Common myeloid progenitor, CD34-positive (primary cell): ENCODE data around the gene DOCK4.

Experiments used
- CTCF ChIA-PET: fragments of 350-600 bp; sonication (Branson Sonifier 250); formaldehyde crosslinking; loops from one replicate; lab custom pipeline; 2021; ENCODE audit warnings: antibody characterized with exemption; lab: Charles Lee
- POLR2A ChIA-PET: fragments of 350-600 bp; sonication (Branson Sonifier 250); formaldehyde crosslinking; loops from one replicate; lab custom pipeline; 2021; ENCODE audit warnings: antibody characterized with exemption; lab: Charles Lee
- DNase-seq, 3 donors: peaks; one replicate each; pipeline versions ENCODE4 v3.0.0 to v3.0.0-alpha.2; 2013
- H3K27ac ChIP-seq, 2 experiments: 1 replicate in 1 of 2; 2 replicates in 1 of 2; pipeline ENCODE4 v1.7.0; 2013; ENCODE audit warnings: inconsistent platforms in 2 of 2, low read length in 2 of 2, mild to moderate bottlenecking in 2 of 2, low read depth in 1 of 2, moderate library complexity in 1 of 2; ENCODE audit not compliant: severe bottlenecking in 2 of 2, insufficient read depth in 1 of 2, poor library complexity in 1 of 2
- H3K27me3 ChIP-seq, 5 experiments: replicated peaks in 2 of 5; 1 replicate in 3 of 5; 2 replicates in 2 of 5; pipeline versions ENCODE4 v1.6.1 to v1.7.0; 2013; ENCODE audit warnings: low read length in 4 of 5, mild to moderate bottlenecking in 2 of 5, moderate library complexity in 2 of 5, inconsistent platforms in 1 of 5; ENCODE audit not compliant: insufficient read depth in 5 of 5, control insufficient read depth in 4 of 5
- H3K36me3 ChIP-seq, 4 experiments: 1 replicate in 2 of 4; 2 replicates in 2 of 4; pipeline versions ENCODE4 v1.6.1 to v1.7.0; 2013; ENCODE audit warnings: low read length in 3 of 4, control low read depth in 1 of 4, mild to moderate bottlenecking in 1 of 4; ENCODE audit not compliant: control insufficient read depth in 4 of 4, insufficient read depth in 4 of 4
- H3K4me1 ChIP-seq, 4 experiments: 1 replicate in 3 of 4; 2 replicates in 1 of 4; pipeline versions ENCODE4 v1.6.1 to v1.7.1; 2013; ENCODE audit warnings: low read length in 3 of 4, mild to moderate bottlenecking in 3 of 4, control low read depth in 1 of 4, inconsistent platforms in 1 of 4, moderate library complexity in 1 of 4; ENCODE audit not compliant: control insufficient read depth in 4 of 4, insufficient read depth in 4 of 4; ENCODE audit errors: control extremely low read depth in 1 of 4
- H3K4me3 ChIP-seq, 7 experiments: 1 replicate in 4 of 7; 2 replicates in 3 of 7; pipeline versions ENCODE4 v1.5.1 to v1.7.0; 2013; ENCODE audit warnings: mild to moderate bottlenecking in 7 of 7, low read length in 6 of 7, moderate library complexity in 6 of 7, inconsistent platforms in 2 of 7, low read depth in 2 of 7, control low read depth in 1 of 7; ENCODE audit not compliant: insufficient read depth in 4 of 7, control insufficient read depth in 1 of 7; ENCODE audit errors: extremely low read depth in 1 of 7
- H3K9me3 ChIP-seq, 5 experiments: 1 replicate in 4 of 5; 2 replicates in 1 of 5; pipeline versions ENCODE4 v1.6.1 to v1.7.1; 2013; ENCODE audit warnings: low read length in 4 of 5, mild to moderate bottlenecking in 2 of 5, inconsistent platforms in 1 of 5, low read depth in 1 of 5, moderate library complexity in 1 of 5; ENCODE audit not compliant: control insufficient read depth in 4 of 5, insufficient read depth in 2 of 5; ENCODE audit errors: control extremely low read depth in 1 of 5
- WGBS: methylation state at CpG from one replicate; pipeline ENCODE4 v1.1.5; 2013; ENCODE audit not compliant: insufficient coverage; 5-methylcytosine and 5-hydroxymethylcytosine counted together

DOCK4 gene

DNA sequence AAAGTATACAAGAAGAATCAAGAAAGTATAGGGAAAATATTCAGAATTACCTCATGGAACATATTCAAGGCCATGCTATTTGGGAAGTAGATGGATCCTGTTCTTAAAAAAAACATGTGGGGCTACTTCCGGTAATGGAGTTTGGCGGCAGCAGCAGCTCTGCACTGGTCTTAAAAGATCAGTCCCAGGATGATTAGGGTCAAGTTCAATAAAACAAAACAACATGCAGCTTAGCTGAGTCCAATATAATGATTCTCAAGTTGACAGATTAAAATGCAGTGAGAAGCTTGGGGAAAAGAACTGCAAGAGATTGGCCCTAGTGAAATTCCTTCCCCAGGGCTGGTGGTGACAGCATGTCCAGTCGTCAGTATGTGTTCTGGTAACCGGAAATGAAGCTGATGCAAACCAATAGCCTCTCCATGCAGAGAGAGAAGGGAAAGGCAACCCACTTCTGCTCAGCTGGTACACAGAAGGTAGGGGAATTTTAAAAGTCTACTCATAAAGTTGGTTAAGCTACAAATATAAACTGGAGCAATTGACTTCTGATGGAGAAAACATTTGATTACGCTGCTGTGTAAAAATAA lies 338.8 kb downstream of the DOCK4 start:
- ChIA-PET POLR2A (interaction anchor here (0.6 kb wide), 1 partner anchor 55 kb away, joined by 3 read pairs; no protein-coding TSS in a partner anchor), CTCF (interaction anchor here (2.6 kb wide), 1 partner anchor 12 kb away, joined by 14 read pairs; no protein-coding TSS in a partner anchor)
- 95% methylated on average over 5 of the region's 5 CpGs for WGBS
- Histone ChIP-seq H3K36me3 (no peaks in the 10 kb centered on the region), H3K4me3 (no peak overlapping the region), H3K27me3 (no peaks in the 10 kb centered on the region), H3K9me3 (peaks cover 0 to 4% (median 0%) of the 10 kb centered on the region in 5 experiments), H3K4me1 (no peaks in the 10 kb centered on the region), H3K27ac (no peak overlapping the region)
- no peak for DNase-seq

DNA sequence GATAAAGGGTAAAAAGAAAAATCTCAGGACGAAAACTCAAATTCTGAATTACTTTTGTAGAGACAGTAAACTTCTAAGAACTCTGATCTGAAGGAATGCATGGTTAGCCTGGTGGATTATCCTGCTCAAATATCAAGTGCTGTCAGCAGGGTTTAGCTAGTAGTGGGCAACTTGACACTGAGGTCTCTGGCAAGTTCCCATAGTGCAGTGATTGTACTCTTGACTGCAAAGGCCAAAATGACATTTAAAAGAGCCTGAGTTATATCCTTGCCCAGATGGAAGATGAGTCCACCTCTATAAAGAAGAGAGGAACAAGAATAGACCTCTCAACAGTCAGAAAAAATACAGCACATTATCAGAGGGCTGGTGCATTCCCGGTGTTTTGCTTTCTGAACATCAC lies 339.4 kb downstream of the DOCK4 start:
- H3K27me3 ChIP-seq: no peaks in the 10 kb centered on the region
- ChIA-PET POLR2A (interaction anchor here (0.7 kb wide), 1 partner anchor 420 kb away, joined by 3 read pairs; no protein-coding TSS in a partner anchor), CTCF (interaction anchor here (1.3 to 2.6 kb wide), 2 partner anchors 12 to 17 kb away, joined by 3 to 14 read pairs; no protein-coding TSS in a partner anchor)
- WGBS: 94% methylated on average over 2 of the region's 2 CpGs
- H3K27ac ChIP-seq: no peak overlapping the region
- no peaks in the 10 kb centered on the region for H3K4me1 ChIP-seq
- no peak overlapping the region for H3K4me3 ChIP-seq
- no peak for DNase-seq
- no peaks in the 10 kb centered on the region for H3K36me3 ChIP-seq
- peaks cover 0 to 4% (median 0%) of the 10 kb centered on the region in 5 experiments for H3K9me3 ChIP-seq

DNA sequence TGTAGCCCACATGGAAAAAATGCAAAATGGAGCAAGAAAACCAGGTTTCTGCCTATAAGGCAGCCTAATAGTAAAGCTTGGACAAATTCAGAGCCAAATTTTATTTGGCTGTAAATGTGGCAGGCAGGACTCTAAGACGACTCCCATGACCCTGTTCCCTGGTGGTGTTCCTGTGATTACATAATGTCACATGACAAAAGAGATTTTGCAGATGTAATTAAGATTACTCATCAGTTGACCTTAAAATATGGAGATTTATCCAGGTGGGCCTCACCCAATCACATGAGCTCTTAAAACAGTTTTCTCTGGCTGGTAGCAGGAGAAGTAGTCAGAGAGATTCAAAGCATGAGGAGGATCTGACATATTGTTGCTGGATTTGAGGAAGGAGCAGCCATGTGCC lies 340.8 kb downstream of the DOCK4 start:
- H3K27ac ChIP-seq: no peak overlapping the region
- peaks cover 0 to 4% (median 0%) of the 10 kb centered on the region in 5 experiments for H3K9me3 ChIP-seq
- H3K4me1 ChIP-seq: no peaks in the 10 kb centered on the region
- POLR2A ChIA-PET: no interaction called here
- CTCF ChIA-PET: interaction anchor here (0.8 to 2.6 kb wide), 3 partner anchors 9 to 18 kb away, joined by 3 to 14 read pairs (median 3); no protein-coding TSS in a partner anchor
- DNase-seq: no peak
- no peaks in the 10 kb centered on the region for H3K36me3 ChIP-seq
- H3K4me3 ChIP-seq: no peak overlapping the region
- no peaks in the 10 kb centered on the region for H3K27me3 ChIP-seq
- 100% methylated on average over 1 of the region's 1 CpG for whole genome bisulfite sequencing

DNA sequence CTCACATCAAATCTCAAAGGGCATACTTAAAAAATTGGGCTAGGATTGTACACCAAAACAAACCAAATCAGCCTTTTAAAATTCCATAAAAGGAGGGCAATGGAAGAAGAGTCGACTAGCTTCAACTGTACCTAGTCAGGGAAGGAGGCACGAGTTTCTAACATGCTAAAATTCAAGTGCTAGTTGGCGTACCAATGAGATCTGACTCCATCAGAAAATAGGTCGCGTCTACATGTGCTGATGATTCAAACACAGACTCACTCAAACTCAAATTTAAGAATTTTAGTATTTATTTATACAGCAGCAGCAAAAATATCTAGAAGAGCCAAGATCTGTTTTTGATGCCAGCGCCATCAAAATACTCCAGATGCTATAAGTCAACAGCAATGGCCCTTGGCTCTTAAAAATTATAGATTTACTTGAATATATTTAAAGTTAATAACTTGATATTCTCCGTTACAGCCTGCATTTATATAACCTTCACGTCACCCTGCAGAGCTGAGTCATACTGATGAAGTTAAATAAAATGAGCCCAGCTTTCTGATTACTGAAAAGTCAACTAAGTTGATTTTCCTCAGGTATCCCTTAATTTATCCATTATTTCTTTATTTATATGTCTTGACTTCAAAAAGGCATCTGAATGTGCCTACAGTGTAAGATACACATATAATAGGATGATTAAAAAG lies 341.8 kb downstream of the DOCK4 start:
- no peak overlapping the region for H3K4me3 ChIP-seq
- ChIA-PET POLR2A (no interaction called here), CTCF (interaction anchor here (2.6 kb wide), 1 partner anchor 9 kb away, joined by 14 read pairs; no protein-coding TSS in a partner anchor)
- peaks cover 0 to 4% (median 0%) of the 10 kb centered on the region in 5 experiments for H3K9me3 ChIP-seq
- no peaks in the 10 kb centered on the region for H3K4me1 ChIP-seq
- no peak overlapping the region for H3K27ac ChIP-seq
- WGBS: 95% methylated on average over 4 of the region's 8 CpGs
- DNase-seq: no peak
- no peaks in the 10 kb centered on the region for H3K27me3 ChIP-seq
- H3K36me3 ChIP-seq: no peaks in the 10 kb centered on the region

DNA sequence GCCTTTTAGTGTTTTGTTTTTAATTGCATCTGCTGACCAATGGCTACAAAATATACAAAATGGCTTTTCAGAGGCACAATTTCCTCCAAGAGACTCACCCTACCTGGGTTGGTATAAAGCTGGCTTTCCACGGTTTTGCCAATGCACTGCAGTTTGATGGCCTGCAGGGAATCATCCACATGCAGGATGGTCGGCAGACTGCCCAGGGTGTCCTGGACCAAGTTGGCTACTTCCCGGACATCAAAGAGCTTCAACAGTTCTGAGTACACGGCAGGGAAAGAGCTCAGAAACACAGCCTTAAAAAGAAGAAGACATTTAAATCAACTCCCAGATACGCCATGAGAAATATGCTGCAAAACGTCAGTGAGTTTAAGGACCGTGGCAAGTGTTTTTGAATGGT lies 342.9 kb downstream of the DOCK4 start:
- Histone ChIP-seq H3K4me3 (no peak overlapping the region), H3K9me3 (peaks cover 0 to 4% (median 0%) of the 10 kb centered on the region in 5 experiments), H3K36me3 (no peaks in the 10 kb centered on the region), H3K27ac (no peak overlapping the region), H3K27me3 (no peaks in the 10 kb centered on the region), H3K4me1 (no peaks in the 10 kb centered on the region)
- 99% methylated on average over 7 of the region's 7 CpGs for WGBS
- CTCF ChIA-PET: interaction anchor here (0.6 kb wide), 1 partner anchor 124 kb away, joined by 3 read pairs; no protein-coding TSS in a partner anchor
- no peak for DNase-seq
- POLR2A ChIA-PET: no interaction called here

DNA sequence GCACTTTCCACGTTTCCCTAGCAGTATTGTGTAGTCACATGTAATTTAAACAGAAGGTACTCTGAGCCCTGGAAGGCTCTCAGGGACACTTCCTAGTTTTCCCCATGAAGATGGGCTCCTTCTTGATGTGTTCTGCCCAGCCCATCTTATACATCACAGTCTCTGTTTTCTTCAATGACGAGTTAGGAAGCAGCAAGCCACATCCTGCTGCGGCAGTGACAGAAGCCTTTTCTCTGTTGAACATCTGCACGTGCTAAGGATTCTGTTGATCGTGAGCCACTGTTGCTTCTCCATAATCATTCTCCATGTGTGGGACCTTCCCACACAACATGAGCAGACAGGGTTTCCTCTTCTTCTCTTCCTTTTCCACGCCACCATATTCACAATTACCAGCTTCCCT lies 346.0 kb downstream of the DOCK4 start:
- ChIA-PET CTCF (interaction anchor here (1.3 to 1.9 kb wide), 2 partner anchors 97 to 107 kb away, joined by 4 to 6 read pairs; no protein-coding TSS in a partner anchor), POLR2A (no interaction called here)
- no peak overlapping the region for H3K27ac ChIP-seq
- no peak for DNase-seq
- H3K4me3 ChIP-seq: no peak overlapping the region
- no peaks in the 10 kb centered on the region for H3K9me3 ChIP-seq
- no peaks in the 10 kb centered on the region for H3K27me3 ChIP-seq
- WGBS: 85% methylated on average over 6 of the region's 6 CpGs
- H3K4me1 ChIP-seq: no peaks in the 10 kb centered on the region
- no peaks in the 10 kb centered on the region for H3K36me3 ChIP-seq

DNA sequence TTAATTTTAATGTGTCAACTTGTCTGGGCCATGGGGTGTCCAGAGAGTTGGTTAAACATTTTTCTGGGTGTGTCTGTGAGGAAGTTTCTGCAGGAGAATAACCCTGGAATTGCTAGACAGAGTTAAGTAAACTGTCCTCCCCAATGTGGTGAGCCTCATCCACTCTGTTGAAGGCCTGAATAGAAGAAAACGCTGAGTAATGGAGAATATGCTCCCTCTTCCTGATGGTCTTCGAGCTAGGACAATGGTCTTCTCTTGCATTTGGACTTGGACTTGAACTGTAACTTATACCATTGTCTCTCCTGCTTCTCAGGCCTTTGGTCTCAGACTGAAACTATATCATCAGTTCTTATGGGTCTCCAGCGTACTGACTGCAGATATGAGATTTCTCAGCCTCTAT lies 347.9 kb downstream of the DOCK4 start:
- CTCF ChIA-PET: interaction anchor here (7.7 kb wide), 1 partner anchor 117 kb away, joined by 46 read pairs; no protein-coding TSS in a partner anchor
- no peaks in the 10 kb centered on the region for H3K36me3 ChIP-seq
- H3K4me1 ChIP-seq: peaks cover 0 to 3% (median 0%) of the 10 kb centered on the region in 4 experiments
- no peak overlapping the region for H3K27ac ChIP-seq
- WGBS: 87% methylated on average over 3 of the region's 3 CpGs
- no peaks in the 10 kb centered on the region for H3K27me3 ChIP-seq
- no peak overlapping the region for H3K4me3 ChIP-seq
- POLR2A ChIA-PET: no interaction called here
- DNase-seq: no peak
- no peaks in the 10 kb centered on the region for H3K9me3 ChIP-seq
